Breast epithelium (tissue), 4 donors: ENCODE measurements around the gene MAPK14. TPM values are rescaled to one million over a fixed set of nuclear protein-coding genes. Genes with fewer than 3 reads are reported as not detected.

Source experiments
- DNase-seq, 2 donors: peaks; one replicate each; pipeline ENCODE4 v3.0.0-alpha.2; 2019; ENCODE audit warnings: low spot score in 2 of 2
- H3K27ac ChIP-seq, 2 donors: fragments of 200-600 bp; sonication (generic) in 1 of 2; one replicate each; pipeline ENCODE4 v1.5.1; 2016 to 2019; ENCODE audit warnings: mild to moderate bottlenecking in 1 of 2
- H3K27me3 ChIP-seq, 2 donors: fragments of 200-600 bp; sonication (generic) in 1 of 2; one replicate each; pipeline versions ENCODE4 v1.5.1 to v1.6.0; 2017 to 2019; ENCODE audit warnings: control low read depth in 1 of 2, mild to moderate bottlenecking in 1 of 2
- H3K36me3 ChIP-seq: fragments of 200-600 bp; one replicate; pipeline ENCODE4 v1.5.1; 2019
- H3K4me1 ChIP-seq, 2 donors: fragments of 200-600 bp; sonication (generic); one replicate each; pipeline ENCODE4 v1.5.1; 2016 to 2019; ENCODE audit warnings: control low read depth in 1 of 2
- H3K4me3 ChIP-seq, 3 donors: fragments of 200-600 bp; sonication (generic); 1 replicate in 2 of 3; 2 replicates in 1 of 3; pipeline ENCODE4 v1.5.1; 2016 to 2019; ENCODE audit warnings: mild to moderate bottlenecking in 3 of 3, moderate library complexity in 2 of 3
- H3K9me3 ChIP-seq, 2 donors: fragments of 200-600 bp; sonication (generic) in 1 of 2; one replicate each; pipeline ENCODE4 v1.5.1; 2016 to 2019; ENCODE audit warnings: control low read depth in 1 of 2
- CTCF ChIP-seq, 3 donors: fragments of 450-650 bp; IDR thresholded peaks; one replicate each; pipeline ENCODE4 v1.5.1; 2016 to 2017; ENCODE audit warnings: antibody characterized with exemption in 3 of 3, mild to moderate bottlenecking in 3 of 3, moderate library complexity in 3 of 3
- POLR2A ChIP-seq: fragments of 450-650 bp; IDR thresholded peaks from one replicate; pipeline ENCODE4 v1.6.1; 2016; ENCODE audit warnings: antibody characterized with exemption, mild to moderate bottlenecking, moderate library complexity
- POLR2AphosphoS5 ChIP-seq, 3 donors: sonication (generic); formaldehyde crosslinking; IDR thresholded peaks; one replicate each; pipeline ENCODE4 v1.6.1; 2017; ENCODE audit warnings: antibody characterized with exemption in 3 of 3
- intact Hi-C: fragments of 100-400 bp; cut with DNase I; formaldehyde crosslinking; loops from one replicate; pipeline ENCODE4 v1.15.1; 2023; ENCODE audit warnings: low total_unique reads
- total RNA-seq, 3 donors: library from RNA; depleted of rRNA; stranded (reverse); fragments of >200 nt; gene quantifications; one replicate each; pipeline ENCODE4 v1.1.0, GENCODE V29; 2016

Gene MAPK14
- total RNA-seq, 3 donors from 2014 or later, result 72.8 to 85.6 (median 81.3) TPM

DNA sequence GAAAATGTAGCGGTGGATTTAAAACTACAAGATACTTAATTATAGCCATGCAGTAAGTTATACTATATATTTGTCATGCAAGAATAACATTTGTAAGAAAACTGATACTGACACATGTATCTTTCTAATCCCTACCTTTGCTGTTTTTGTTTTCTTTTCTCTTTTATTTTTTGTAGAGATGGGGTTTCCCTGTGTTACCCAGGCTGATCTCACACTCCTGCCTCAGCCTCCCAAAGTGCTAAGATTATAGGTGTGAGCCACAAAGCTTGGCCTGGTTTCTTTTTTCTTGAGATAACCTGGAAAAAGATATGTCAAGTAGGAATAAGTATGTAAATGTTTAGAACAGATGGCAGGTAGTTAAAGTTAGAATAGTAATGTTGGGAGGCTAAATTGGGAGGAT, 44.1 kb downstream of the MAPK14 start:
- Histone ChIP-seq H3K4me3 (no peak overlapping the region), H3K36me3 (no peaks in the 10 kb centered on the region), H3K27ac (no peak overlapping the region), H3K9me3 (no peaks in the 10 kb centered on the region), H3K27me3 (no peaks in the 10 kb centered on the region), H3K4me1 (no peaks in the 10 kb centered on the region)
- intact Hi-C loops, result no loop called here
- DNase-seq, result no peak
- no peak for TF ChIP-seq POLR2A
- TF ChIP-seq CTCF (IDR thresholded peaks at IDR 0.05), result no peak
- no peak for TF ChIP-seq POLR2AphosphoS5 (IDR thresholded peaks at IDR 0.05)

DNA sequence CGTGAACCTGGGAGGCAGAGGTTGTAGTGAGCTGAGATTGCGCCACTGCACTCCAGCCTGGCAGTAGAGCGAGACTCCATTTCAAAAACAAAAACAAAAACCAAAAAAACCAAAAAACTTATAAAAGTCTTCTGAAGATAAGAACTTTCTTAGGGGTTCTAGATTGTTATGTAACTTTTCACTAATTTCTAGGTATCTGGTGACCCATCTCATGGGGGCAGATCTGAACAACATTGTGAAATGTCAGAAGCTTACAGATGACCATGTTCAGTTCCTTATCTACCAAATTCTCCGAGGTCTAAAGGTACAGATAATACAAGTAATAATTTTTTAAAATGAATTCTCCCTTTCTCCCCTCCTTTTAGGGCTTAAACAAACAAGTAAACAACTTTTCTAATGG, 45.1 kb downstream of the MAPK14 start:
- Histone ChIP-seq H3K9me3 (no peaks in the 10 kb centered on the region), H3K4me3 (no peak overlapping the region), H3K36me3 (no peaks in the 10 kb centered on the region), H3K4me1 (no peaks in the 10 kb centered on the region), H3K27ac (no peak overlapping the region), H3K27me3 (no peaks in the 10 kb centered on the region)
- no peak for TF ChIP-seq POLR2AphosphoS5 (IDR thresholded peaks at IDR 0.05)
- TF ChIP-seq CTCF (IDR thresholded peaks at IDR 0.05), result no peak
- no peak for TF ChIP-seq POLR2A
- intact Hi-C loops, result no loop called here
- no peak for DNase-seq

DNA sequence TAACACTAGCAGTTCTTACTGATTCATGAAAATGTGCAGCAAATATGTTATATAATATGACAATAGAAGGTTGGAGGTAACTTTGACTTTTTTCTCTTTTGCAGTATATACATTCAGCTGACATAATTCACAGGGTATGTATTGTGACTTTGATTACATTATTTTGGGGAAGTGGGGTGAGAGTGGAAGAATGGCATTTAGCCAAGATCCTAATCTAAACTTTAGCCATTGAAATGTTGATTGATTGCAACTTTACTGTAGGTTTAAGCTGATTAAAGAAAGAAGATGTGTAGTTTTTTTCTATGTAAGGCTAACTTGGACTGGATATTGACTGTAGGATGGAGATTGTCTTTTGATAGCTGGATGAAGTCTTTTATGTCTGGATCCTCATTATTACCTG, 46.0 kb downstream of the MAPK14 start:
- intact Hi-C loops, result no loop called here
- H3K4me3 ChIP-seq, result no peak overlapping the region
- no peak for TF ChIP-seq CTCF (IDR thresholded peaks at IDR 0.05)
- TF ChIP-seq POLR2A, result no peak
- TF ChIP-seq POLR2AphosphoS5 (IDR thresholded peaks at IDR 0.05), result no peak
- H3K4me1 ChIP-seq, result no peaks in the 10 kb centered on the region
- no peak overlapping the region for H3K27ac ChIP-seq
- no peaks in the 10 kb centered on the region for H3K9me3 ChIP-seq
- H3K36me3 ChIP-seq, result no peaks in the 10 kb centered on the region
- DNase-seq, result no peak
- no peaks in the 10 kb centered on the region for H3K27me3 ChIP-seq

GRCh38 chr6:36075656-36076055, 48.0 kb downstream of the MAPK14 start:
- Histone ChIP-seq H3K4me3 (no peak overlapping the region), H3K27me3 (no peaks in the 10 kb centered on the region), H3K4me1 (no peaks in the 10 kb centered on the region), H3K36me3 (no peaks in the 10 kb centered on the region), H3K9me3 (no peaks in the 10 kb centered on the region), H3K27ac (no peak overlapping the region)
- DNase-seq, result no peak
- intact Hi-C loops, result no loop called here
- TF ChIP-seq POLR2A, result no peak
- TF ChIP-seq POLR2AphosphoS5 (IDR thresholded peaks at IDR 0.05), result no peak
- TF ChIP-seq CTCF (IDR thresholded peaks at IDR 0.05), result no peak

- Histone ChIP-seq H3K27me3 (no peaks in the 10 kb centered on the region), H3K4me3 (no peak overlapping the region), H3K9me3 (no peaks in the 10 kb centered on the region), H3K4me1 (no peaks in the 10 kb centered on the region), H3K36me3 (no peaks in the 10 kb centered on the region), H3K27ac (no peak overlapping the region)
- intact Hi-C loops, result no loop called here
- DNase-seq, result no peak
- TF ChIP-seq CTCF (IDR thresholded peaks at IDR 0.05) (no peak), POLR2AphosphoS5 (IDR thresholded peaks at IDR 0.05) (no peak), POLR2A (no peak)
Measured at GRCh38 chr6:36076178-36077063, 48.8 kb downstream of the MAPK14 start.
